Smooth muscle cell (in vitro differentiated cells): ENCODE data around the gene IER2. TPM values are rescaled to one million over a fixed set of nuclear protein-coding genes. Genes with fewer than 3 reads are reported as not detected.

Experiments
- DNase-seq: peaks from one replicate; lab custom pipeline; 2025; ENCODE audit not compliant: unreplicated experiment; lab: John Stamatoyannopoulos, UW
- H2AFZ ChIP-seq: fragments of 200-600 bp; sonication (generic); 2 replicates; pipeline ENCODE4 v1.6.0; 2016; ENCODE audit warnings: antibody characterized with exemption, low read depth, mild to moderate bottlenecking
- H3F3A ChIP-seq: fragments of 200-600 bp; sonication (generic); 2 replicates; pipeline ENCODE4 v1.6.0; 2017; ENCODE audit warnings: antibody characterized with exemption, low read depth
- H3K27ac ChIP-seq: fragments of 200-600 bp; sonication (generic); 2 replicates; pipeline ENCODE4 v1.5.1; 2016; ENCODE audit warnings: low read depth, mild to moderate bottlenecking
- H3K27me3 ChIP-seq: fragments of 200-600 bp; sonication (generic); 2 replicates; pipeline ENCODE4 v1.6.1; 2016; ENCODE audit warnings: low read depth, mild to moderate bottlenecking
- H3K36me3 ChIP-seq: fragments of 200-600 bp; sonication (generic); 2 replicates; pipeline ENCODE4 v1.5.1; 2016; ENCODE audit warnings: low read depth
- H3K4me1 ChIP-seq: fragments of 200-600 bp; sonication (generic); 2 replicates; pipeline ENCODE4 v1.5.1; 2016; ENCODE audit warnings: low read depth
- H3K4me2 ChIP-seq: fragments of 200-600 bp; sonication (generic); 2 replicates; pipeline ENCODE4 v1.6.0; 2016; ENCODE audit warnings: mild to moderate bottlenecking
- H3K4me3 ChIP-seq: fragments of 200-600 bp; sonication (generic); 2 replicates; pipeline ENCODE4 v1.5.1; 2016; ENCODE audit warnings: mild to moderate bottlenecking
- H3K79me2 ChIP-seq: fragments of 200-600 bp; sonication (generic); 2 replicates; pipeline ENCODE4 v1.6.0; 2016; ENCODE audit warnings: low read depth, mild to moderate bottlenecking
- H3K9ac ChIP-seq: fragments of 200-600 bp; sonication (generic); 2 replicates; pipeline ENCODE4 v1.6.0; 2016; ENCODE audit warnings: low read depth
- H3K9me3 ChIP-seq: fragments of 200-600 bp; sonication (generic); replicated peaks from 2 replicates; pipeline ENCODE4 v1.5.1; 2016; ENCODE audit warnings: low read depth
- H4K20me1 ChIP-seq: fragments of 200-600 bp; sonication (generic); 2 replicates; pipeline ENCODE4 v1.6.0; 2016; ENCODE audit warnings: low read depth
- WGBS: methylation state at CpG from one replicate; pipeline ENCODE4 v1.1.7; 2016; ENCODE audit warnings: low lambda C conversion rate; 5-methylcytosine and 5-hydroxymethylcytosine counted together
- polyA plus RNA-seq: library from polyadenylated mRNA; unstranded; fragments of >200 nt; fragmentation: Nextera tagmentation; extraction: Ambion mirVana; gene quantifications from 2 replicates; pipeline ENCODE4 v1.2.1, GENCODE V29; 2016
- total RNA-seq: library from RNA; depleted of rRNA; stranded (reverse); fragments of >200 nt; gene quantifications from 2 replicates; pipeline ENCODE4 v1.2.3, GENCODE V29; 2014
- TF ChIP-seq, protein P1 (sequence below): fragments of 200-600 bp; sonication (generic); IDR thresholded peaks from 2 replicates; pipeline ENCODE4 v1.5.1; 2017; ENCODE audit warnings: borderline replicate concordance, mild to moderate bottlenecking, antibody characterized with exemption; ENCODE audit not compliant: insufficient read depth, poor library complexity, severe bottlenecking

IER2 gene
- total and polyA plus RNA-seq, 2 experiments from 2014 or later, result 118 to 766 TPM

DNA sequence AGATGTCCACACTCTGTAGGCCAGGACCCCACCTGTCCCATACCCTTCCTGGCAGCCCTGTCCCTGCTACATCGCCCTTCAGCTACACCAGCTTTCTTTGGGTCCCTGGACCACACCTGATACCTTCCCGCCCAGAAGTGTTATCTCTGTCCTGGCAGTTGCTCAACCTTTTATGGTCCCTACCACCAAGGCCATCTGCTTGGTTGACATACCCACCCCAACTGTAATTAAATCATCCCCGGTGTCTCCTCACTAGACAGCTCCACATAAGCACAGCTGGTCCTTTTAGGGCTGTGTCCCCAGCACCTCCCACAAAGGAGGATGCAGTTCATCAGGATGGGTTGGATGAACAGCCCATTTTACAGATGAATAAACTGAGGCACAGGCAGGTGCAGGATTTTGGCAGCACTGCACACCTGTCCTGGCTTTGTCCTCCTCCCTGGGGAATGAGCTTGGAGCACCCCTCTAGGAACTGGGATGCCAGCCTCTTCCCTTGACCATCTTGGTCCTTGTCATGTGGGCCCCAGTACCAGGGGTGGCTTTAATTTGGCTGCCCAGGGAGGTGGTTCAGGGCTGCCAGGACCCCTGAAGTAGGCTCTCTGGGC is 19.2 kb upstream of the IER2 start:
- H3K27ac ChIP-seq, result peak overlapping the region; percentile 73
- H3K79me2 ChIP-seq, result peaks cover 90% of the 10 kb centered on the region
- no peaks in the 10 kb centered on the region for H3K36me3 ChIP-seq
- WGBS, result 98% methylated on average over 3 of the region's 3 CpGs
- DNase-seq, result no peak
- H3K4me2 ChIP-seq, result no peak overlapping the region
- H3K4me1 ChIP-seq, result no peaks in the 10 kb centered on the region
- H2AFZ ChIP-seq, result no peak overlapping the region
- peaks cover 98% of the 10 kb centered on the region for H4K20me1 ChIP-seq
- no peaks in the 10 kb centered on the region for H3K9me3 ChIP-seq
- no peak overlapping the region for H3K4me3 ChIP-seq
- TF ChIP-seq, protein P1, sequence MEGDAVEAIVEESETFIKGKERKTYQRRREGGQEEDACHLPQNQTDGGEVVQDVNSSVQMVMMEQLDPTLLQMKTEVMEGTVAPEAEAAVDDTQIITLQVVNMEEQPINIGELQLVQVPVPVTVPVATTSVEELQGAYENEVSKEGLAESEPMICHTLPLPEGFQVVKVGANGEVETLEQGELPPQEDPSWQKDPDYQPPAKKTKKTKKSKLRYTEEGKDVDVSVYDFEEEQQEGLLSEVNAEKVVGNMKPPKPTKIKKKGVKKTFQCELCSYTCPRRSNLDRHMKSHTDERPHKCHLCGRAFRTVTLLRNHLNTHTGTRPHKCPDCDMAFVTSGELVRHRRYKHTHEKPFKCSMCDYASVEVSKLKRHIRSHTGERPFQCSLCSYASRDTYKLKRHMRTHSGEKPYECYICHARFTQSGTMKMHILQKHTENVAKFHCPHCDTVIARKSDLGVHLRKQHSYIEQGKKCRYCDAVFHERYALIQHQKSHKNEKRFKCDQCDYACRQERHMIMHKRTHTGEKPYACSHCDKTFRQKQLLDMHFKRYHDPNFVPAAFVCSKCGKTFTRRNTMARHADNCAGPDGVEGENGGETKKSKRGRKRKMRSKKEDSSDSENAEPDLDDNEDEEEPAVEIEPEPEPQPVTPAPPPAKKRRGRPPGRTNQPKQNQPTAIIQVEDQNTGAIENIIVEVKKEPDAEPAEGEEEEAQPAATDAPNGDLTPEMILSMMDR, result no peak
- H3F3A ChIP-seq, result peaks cover 5% of the 10 kb centered on the region
- H3K9ac ChIP-seq, result no peak overlapping the region
- no peaks in the 10 kb centered on the region for H3K27me3 ChIP-seq

DNA sequence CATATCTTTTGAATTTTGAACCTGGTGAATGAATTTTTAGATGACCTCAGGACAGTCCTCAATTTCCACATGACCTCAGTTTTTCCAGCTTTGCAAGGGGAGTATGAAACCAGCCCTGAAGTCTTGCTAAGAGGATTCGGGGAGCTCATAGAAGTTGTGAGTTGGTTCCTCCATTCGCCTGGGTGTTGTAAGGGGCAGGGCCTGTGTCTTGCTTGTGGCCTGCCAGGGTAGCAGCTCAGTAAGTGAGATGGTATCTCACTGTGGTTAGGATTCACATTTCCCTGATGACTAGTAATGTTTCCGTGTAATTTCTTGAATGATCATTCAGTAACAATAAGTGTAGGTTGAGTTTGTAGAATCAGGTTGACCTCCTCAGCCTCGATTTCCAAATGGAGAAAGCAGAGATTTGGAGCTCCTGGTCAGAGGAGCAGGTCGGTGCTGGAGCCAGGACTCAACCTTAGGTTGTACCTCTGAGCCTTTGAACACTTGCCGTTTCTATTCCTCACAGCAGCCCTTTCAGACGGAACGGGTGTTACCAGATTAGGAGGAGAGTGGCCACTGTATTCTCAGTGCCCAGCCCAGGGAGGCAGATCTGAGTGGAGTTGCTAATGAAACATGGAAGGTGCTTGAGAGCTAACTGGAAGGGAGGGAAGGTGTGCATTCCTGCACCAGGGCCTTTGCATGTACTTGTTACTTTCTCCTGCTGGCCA is 17.6 kb upstream of the IER2 start:
- H4K20me1 ChIP-seq, result peaks cover 93% of the 10 kb centered on the region
- no peak for DNase-seq
- peaks cover 74% of the 10 kb centered on the region for H3K79me2 ChIP-seq
- H3K4me1 ChIP-seq, result no peaks in the 10 kb centered on the region
- no peak overlapping the region for H2AFZ ChIP-seq
- H3K9me3 ChIP-seq, result no peaks in the 10 kb centered on the region
- no peaks in the 10 kb centered on the region for H3K27me3 ChIP-seq
- peak overlapping the region; percentile 73 for H3K27ac ChIP-seq
- TF ChIP-seq, protein P1, result no peak
- no peak overlapping the region for H3K4me3 ChIP-seq
- no peak overlapping the region for H3K9ac ChIP-seq
- WGBS, result 78% methylated on average over 8 of the region's 8 CpGs
- peak overlapping the region; percentile 38 for H3K4me2 ChIP-seq
- H3F3A ChIP-seq, result peaks cover 5% of the 10 kb centered on the region
- H3K36me3 ChIP-seq, result no peaks in the 10 kb centered on the region

DNA sequence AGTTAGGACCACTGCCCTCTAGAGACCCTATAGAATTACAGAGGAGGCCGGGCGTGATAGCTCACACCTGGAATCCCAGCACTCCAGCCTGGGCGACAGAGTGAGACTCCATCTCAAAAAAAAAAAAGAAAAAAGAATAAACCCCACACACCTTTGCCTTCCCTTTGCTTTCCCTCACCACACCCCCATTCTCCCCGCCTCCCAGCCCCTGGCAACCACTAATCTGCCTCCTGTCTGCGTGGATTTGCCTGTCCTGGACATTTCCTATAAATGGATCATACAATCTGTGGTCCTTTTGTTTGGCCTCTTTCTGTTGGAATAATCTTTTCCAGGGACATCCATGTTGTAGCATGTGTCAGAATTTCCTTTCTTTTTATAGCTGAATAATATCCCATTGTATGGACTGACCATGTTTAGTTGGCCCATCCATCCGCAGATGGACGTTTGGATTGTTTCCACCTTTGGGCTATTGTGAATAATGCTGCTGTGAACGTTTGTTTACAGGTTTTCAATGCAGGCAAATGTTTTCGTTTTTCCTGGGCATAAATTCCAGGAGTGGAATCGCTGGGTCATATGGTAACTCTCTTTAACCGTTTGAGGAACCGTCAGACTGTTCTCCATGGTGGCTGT is 16.9 kb upstream of the IER2 start:
- Histone ChIP-seq H2AFZ (no peak overlapping the region), H3F3A (peaks cover 5% of the 10 kb centered on the region), H4K20me1 (peaks cover 86% of the 10 kb centered on the region), H3K79me2 (peaks cover 67% of the 10 kb centered on the region), H3K36me3 (no peaks in the 10 kb centered on the region), H3K4me3 (no peak overlapping the region), H3K27me3 (no peaks in the 10 kb centered on the region), H3K27ac (peak overlapping the region; percentile 73), H3K4me2 (no peak overlapping the region), H3K9ac (no peak overlapping the region), H3K9me3 (no peaks in the 10 kb centered on the region), H3K4me1 (no peaks in the 10 kb centered on the region)
- 90% methylated on average over 12 of the region's 12 CpGs for WGBS
- DNase-seq, result no peak
- TF ChIP-seq, protein P1, result no peak
